Activated T-cell treated with anti-CD3 and anti-CD28 coated beads, Interleukin-2, amount 50 U/mL, for 24 hours (primary cell): ENCODE results near the gene NCAM1.
"Not testable (repeated sequence)": the region's sequence is repeated elsewhere in the genome, so short reads cannot be mapped to it uniquely, and the experiment has no call there.

ENCODE experiments used
- DNase-seq: peaks from one replicate; pipeline ENCODE4 v3.0.0-alpha.2; 2020
- H3K27ac Mint-ChIP-seq: 2 replicates; pipeline ENCODE4 v1.8.0; 2020; ENCODE audit warnings: mild to moderate bottlenecking, mixed read lengths
- H3K27me3 Mint-ChIP-seq: 2 replicates; pipeline ENCODE4 v1.8.0; 2020; ENCODE audit warnings: mixed read lengths
- H3K36me3 Mint-ChIP-seq: 2 replicates; pipeline ENCODE4 v1.8.0; 2020; ENCODE audit warnings: low read depth, mixed read lengths
- H3K4me1 Mint-ChIP-seq: 2 replicates; pipeline ENCODE4 v1.8.0; 2020; ENCODE audit warnings: low read depth, mixed read lengths
- H3K4me3 Mint-ChIP-seq: 2 replicates; pipeline ENCODE4 v1.8.0; 2020; ENCODE audit warnings: mild to moderate bottlenecking, moderate library complexity, mixed read lengths
- H3K9me3 Mint-ChIP-seq: 2 replicates; pipeline ENCODE4 v1.8.0; 2020; ENCODE audit warnings: mixed read lengths

Gene NCAM1

GRCh38 chr11:112961146-112961668 lies at the start of gene NCAM1:
TSS of gene NCAM1 (plus strand) at chr11:112961420.
- no peak within 1 kb of the TSS for H3K27ac Mint-ChIP-seq
- no peaks in the 10 kb centered on the region for H3K36me3 Mint-ChIP-seq
- peak within 1 kb of the TSS; percentile 71 for H3K4me3 Mint-ChIP-seq
- H3K4me1 Mint-ChIP-seq, result peaks cover 15% of the 10 kb centered on the region
- no peaks in the 10 kb centered on the region for H3K9me3 Mint-ChIP-seq
- DNase-seq, result peak; percentile 50
- peaks cover 79% of the 10 kb centered on the region for H3K27me3 Mint-ChIP-seq

GRCh38 chr11:112922606-112923005 lies 38.6 kb upstream of the NCAM1 start:
- Mint-ChIP-seq H3K4me3 (no peak overlapping the region), H3K9me3 (no peaks in the 10 kb centered on the region), H3K4me1 (no peaks in the 10 kb centered on the region), H3K36me3 (no peaks in the 10 kb centered on the region), H3K27me3 (no peaks in the 10 kb centered on the region), H3K27ac (no peak overlapping the region)
- DNase-seq, result no peak

- H3K9me3 Mint-ChIP-seq, H3K4me1 Mint-ChIP-seq, DNase-seq, H3K36me3 Mint-ChIP-seq, H3K4me3 Mint-ChIP-seq, H3K27me3 Mint-ChIP-seq, H3K27ac Mint-ChIP-seq: not testable (repeated sequence)
Observed at GRCh38 chr11:112924836-112925235, 36.4 kb upstream of the NCAM1 start.

GRCh38 chr11:112925516-112926310 lies 35.5 kb upstream of the NCAM1 start:
- Mint-ChIP-seq H3K9me3 (no peaks in the 10 kb centered on the region), H3K36me3 (no peaks in the 10 kb centered on the region), H3K4me3 (no peak overlapping the region), H3K27ac (no peak overlapping the region), H3K27me3 (no peaks in the 10 kb centered on the region), H3K4me1 (no peaks in the 10 kb centered on the region)
- no peak for DNase-seq

GRCh38 chr11:112928136-112928535 lies 33.1 kb upstream of the NCAM1 start:
- Mint-ChIP-seq H3K9me3 (no peaks in the 10 kb centered on the region), H3K27me3 (no peaks in the 10 kb centered on the region), H3K27ac (no peak overlapping the region), H3K4me1 (no peaks in the 10 kb centered on the region), H3K4me3 (no peak overlapping the region), H3K36me3 (no peaks in the 10 kb centered on the region)
- DNase-seq, result no peak

- Mint-ChIP-seq H3K4me3 (no peak overlapping the region), H3K36me3 (no peaks in the 10 kb centered on the region)
Observed at GRCh38 chr11:112929432-112929831, 31.8 kb upstream of the NCAM1 start.

GRCh38 chr11:112931703-112932102 lies 29.5 kb upstream of the NCAM1 start:
- Mint-ChIP-seq H3K36me3 (no peaks in the 10 kb centered on the region), H3K27me3 (peaks cover 4% of the 10 kb centered on the region), H3K4me1 (no peaks in the 10 kb centered on the region), H3K9me3 (no peaks in the 10 kb centered on the region), H3K27ac (no peak overlapping the region), H3K4me3 (no peak overlapping the region)
- no peak for DNase-seq

More at GRCh38 chr11:112929432-112929831, 31.8 kb upstream of the NCAM1 start:
- Mint-ChIP-seq H3K9me3 (no peaks in the 10 kb centered on the region), H3K27me3 (peaks cover 4% of the 10 kb centered on the region), H3K27ac (no peak overlapping the region), H3K4me1 (no peaks in the 10 kb centered on the region)
- DNase-seq, result no peak

- Mint-ChIP-seq H3K27me3 (peaks cover 4% of the 10 kb centered on the region), H3K4me3 (no peak overlapping the region), H3K36me3 (no peaks in the 10 kb centered on the region), H3K4me1 (no peaks in the 10 kb centered on the region), H3K27ac (no peak overlapping the region), H3K9me3 (no peaks in the 10 kb centered on the region)
- no peak for DNase-seq
Observed at GRCh38 chr11:112932593-112932992, 28.6 kb upstream of the NCAM1 start.

- Mint-ChIP-seq H3K27ac (no peak overlapping the region), H3K27me3 (peaks cover 8% of the 10 kb centered on the region), H3K4me1 (no peaks in the 10 kb centered on the region), H3K9me3 (no peaks in the 10 kb centered on the region), H3K36me3 (no peaks in the 10 kb centered on the region), H3K4me3 (no peak overlapping the region)
- DNase-seq, result no peak
Observed at GRCh38 chr11:112933970-112934369, 27.2 kb upstream of the NCAM1 start.

GRCh38 chr11:112941104-112941503 lies 20.1 kb upstream of the NCAM1 start:
- no peak for DNase-seq
- H3K9me3 Mint-ChIP-seq, result no peaks in the 10 kb centered on the region
- H3K27ac Mint-ChIP-seq, result no peak overlapping the region
- H3K36me3 Mint-ChIP-seq, result no peaks in the 10 kb centered on the region
- peaks cover 21% of the 10 kb centered on the region for H3K27me3 Mint-ChIP-seq
- no peaks in the 10 kb centered on the region for H3K4me1 Mint-ChIP-seq
- H3K4me3 Mint-ChIP-seq, result no peak overlapping the region

GRCh38 chr11:112942966-112943643 lies 18.1 kb upstream of the NCAM1 start:
- no peaks in the 10 kb centered on the region for H3K9me3 Mint-ChIP-seq
- no peaks in the 10 kb centered on the region for H3K36me3 Mint-ChIP-seq
- peaks cover 27% of the 10 kb centered on the region for H3K27me3 Mint-ChIP-seq
- no peak for DNase-seq
- no peak overlapping the region for H3K27ac Mint-ChIP-seq
- no peak overlapping the region for H3K4me3 Mint-ChIP-seq
- H3K4me1 Mint-ChIP-seq, result no peaks in the 10 kb centered on the region

- Mint-ChIP-seq H3K36me3 (no peaks in the 10 kb centered on the region), H3K4me1 (no peaks in the 10 kb centered on the region), H3K27ac (no peak overlapping the region), H3K4me3 (no peak overlapping the region), H3K27me3 (peaks cover 29% of the 10 kb centered on the region), H3K9me3 (no peaks in the 10 kb centered on the region)
- DNase-seq, result no peak
Observed at GRCh38 chr11:112946866-112947265, 14.4 kb upstream of the NCAM1 start.

- no peaks in the 10 kb centered on the region for H3K4me1 Mint-ChIP-seq
- no peak overlapping the region for H3K27ac Mint-ChIP-seq
- peaks cover 43% of the 10 kb centered on the region for H3K27me3 Mint-ChIP-seq
- no peaks in the 10 kb centered on the region for H3K9me3 Mint-ChIP-seq
- DNase-seq, result no peak
- no peaks in the 10 kb centered on the region for H3K36me3 Mint-ChIP-seq
- H3K4me3 Mint-ChIP-seq, result no peak overlapping the region
Observed at GRCh38 chr11:112949781-112950575, 11.2 kb upstream of the NCAM1 start.

- Mint-ChIP-seq H3K4me3 (no peak overlapping the region), H3K4me1 (peaks cover 15% of the 10 kb centered on the region), H3K9me3 (no peaks in the 10 kb centered on the region), H3K27me3 (peaks cover 73% of the 10 kb centered on the region), H3K36me3 (no peaks in the 10 kb centered on the region), H3K27ac (no peak overlapping the region)
- DNase-seq, result no peak
Observed at GRCh38 chr11:112958670-112959069, 2.5 kb upstream of the NCAM1 start.
